Nephron (organoid): ENCODE data around the gene KLK7.

ENCODE experiments used
- H3K27ac Mint-ChIP-seq, 3 experiments: 2 replicates each; pipeline ENCODE4 v1.8.0; 2020; ENCODE audit warnings: mixed read lengths in 3 of 3, mild to moderate bottlenecking in 2 of 3, moderate library complexity in 1 of 3
- H3K27me3 Mint-ChIP-seq: 2 replicates; pipeline ENCODE4 v1.8.0; 2021; ENCODE audit warnings: low read depth, mild to moderate bottlenecking, moderate library complexity, mixed read lengths
- H3K36me3 Mint-ChIP-seq: 2 replicates; pipeline ENCODE4 v1.8.0; 2020; ENCODE audit warnings: low read depth, mixed read lengths
- H3K4me1 Mint-ChIP-seq: 2 replicates; pipeline ENCODE4 v1.8.0; 2020; ENCODE audit warnings: mixed read lengths
- H3K4me3 Mint-ChIP-seq, 3 experiments: 2 replicates each; pipeline ENCODE4 v1.8.0; 2020; ENCODE audit warnings: mild to moderate bottlenecking in 3 of 3, mixed read lengths in 3 of 3, moderate library complexity in 2 of 3
- H3K9me3 Mint-ChIP-seq: 2 replicates; pipeline ENCODE4 v1.8.0; 2020; ENCODE audit warnings: mixed read lengths
- TF ChIP-seq, protein P1 (sequence below), 3 experiments: fragments of 200-600 bp; sonication (generic); IDR thresholded peaks; one replicate each; pipeline ENCODE4 v1.5.0; 2021; ENCODE audit warnings: antibody characterized with exemption in 3 of 3; ENCODE audit not compliant: unreplicated experiment in 3 of 3

Gene KLK7

DNA sequence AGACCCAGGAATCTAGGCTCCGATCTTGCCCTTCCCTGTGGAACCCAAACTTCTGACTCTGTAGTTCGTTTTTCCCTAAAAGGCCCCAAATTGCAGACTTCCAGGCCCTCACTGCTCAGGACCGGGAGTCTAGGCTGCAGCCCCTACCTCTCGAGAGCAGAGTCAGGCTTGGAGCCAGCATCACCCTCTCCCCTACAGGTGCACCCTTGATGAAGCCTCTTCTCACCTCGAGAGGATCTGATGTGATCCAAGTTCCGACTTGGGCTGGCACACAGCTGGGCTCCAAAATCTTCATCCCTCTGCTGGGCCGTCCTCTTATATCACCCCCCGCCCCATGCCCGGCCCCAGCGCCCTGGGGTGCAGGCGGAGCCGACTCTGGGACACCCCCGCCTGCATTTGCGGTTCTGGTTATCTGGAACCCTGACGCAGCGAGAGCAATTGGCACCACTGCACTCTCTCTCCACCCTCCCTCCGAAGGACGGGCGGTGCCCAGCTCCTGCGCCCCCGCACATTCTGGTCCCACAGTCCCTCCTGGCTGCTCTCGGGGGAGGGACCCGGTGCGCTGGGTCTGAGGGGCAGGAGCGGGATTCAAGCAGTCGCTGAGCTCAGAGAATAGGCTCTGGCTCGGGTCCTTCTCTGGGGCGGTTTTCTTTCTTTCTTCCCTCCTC is at the start of gene KLK7:
Gene KLK7, minus strand, starts transcription at position 293 of the 668 bp plus-strand sequence. CDS start 1,518 bp downstream, outside the sequence.
- H3K36me3 Mint-ChIP-seq = no peaks in the 10 kb centered on the region
- H3K4me1 Mint-ChIP-seq = peaks cover 9% of the 10 kb centered on the region
- TF ChIP-seq, protein P1, sequence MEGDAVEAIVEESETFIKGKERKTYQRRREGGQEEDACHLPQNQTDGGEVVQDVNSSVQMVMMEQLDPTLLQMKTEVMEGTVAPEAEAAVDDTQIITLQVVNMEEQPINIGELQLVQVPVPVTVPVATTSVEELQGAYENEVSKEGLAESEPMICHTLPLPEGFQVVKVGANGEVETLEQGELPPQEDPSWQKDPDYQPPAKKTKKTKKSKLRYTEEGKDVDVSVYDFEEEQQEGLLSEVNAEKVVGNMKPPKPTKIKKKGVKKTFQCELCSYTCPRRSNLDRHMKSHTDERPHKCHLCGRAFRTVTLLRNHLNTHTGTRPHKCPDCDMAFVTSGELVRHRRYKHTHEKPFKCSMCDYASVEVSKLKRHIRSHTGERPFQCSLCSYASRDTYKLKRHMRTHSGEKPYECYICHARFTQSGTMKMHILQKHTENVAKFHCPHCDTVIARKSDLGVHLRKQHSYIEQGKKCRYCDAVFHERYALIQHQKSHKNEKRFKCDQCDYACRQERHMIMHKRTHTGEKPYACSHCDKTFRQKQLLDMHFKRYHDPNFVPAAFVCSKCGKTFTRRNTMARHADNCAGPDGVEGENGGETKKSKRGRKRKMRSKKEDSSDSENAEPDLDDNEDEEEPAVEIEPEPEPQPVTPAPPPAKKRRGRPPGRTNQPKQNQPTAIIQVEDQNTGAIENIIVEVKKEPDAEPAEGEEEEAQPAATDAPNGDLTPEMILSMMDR (IDR thresholded peaks at IDR 0.05; ENCODE audit: unreplicated experiment in 3 of 3) = no peak
- no peak within 1 kb of the TSS for H3K27ac Mint-ChIP-seq
- no peak within 1 kb of the TSS for H3K4me3 Mint-ChIP-seq
- H3K9me3 Mint-ChIP-seq = no peaks in the 10 kb centered on the region
- peaks cover 53% of the 10 kb centered on the region for H3K27me3 Mint-ChIP-seq

DNA sequence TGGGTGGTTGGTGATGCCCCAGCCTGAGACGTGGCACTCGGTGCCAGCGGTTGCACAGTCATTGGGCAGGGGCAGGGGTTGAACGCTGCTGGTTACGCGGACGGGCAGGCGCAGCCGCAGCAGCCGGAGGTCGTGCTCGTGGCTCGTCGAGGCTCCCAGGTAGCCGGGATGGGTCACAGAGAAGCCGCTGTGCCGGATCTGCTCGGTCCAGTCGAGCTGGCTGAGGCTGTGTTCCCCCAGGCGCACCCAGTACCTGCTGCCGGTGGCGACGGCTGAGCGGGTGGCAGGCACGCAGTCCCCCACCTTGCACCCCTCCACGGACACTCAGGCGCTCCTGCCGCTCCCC is 48.1 kb upstream of the KLK7 start:
- Mint-ChIP-seq H3K4me3 (no peak overlapping the region), H3K4me1 (peaks cover 2% of the 10 kb centered on the region), H3K9me3 (no peaks in the 10 kb centered on the region), H3K36me3 (no peaks in the 10 kb centered on the region), H3K27ac (no peak overlapping the region), H3K27me3 (peaks cover 40% of the 10 kb centered on the region)
- TF ChIP-seq, protein P1 (IDR thresholded peaks at IDR 0.05; ENCODE audit: unreplicated experiment in 3 of 3) = no peak

DNA sequence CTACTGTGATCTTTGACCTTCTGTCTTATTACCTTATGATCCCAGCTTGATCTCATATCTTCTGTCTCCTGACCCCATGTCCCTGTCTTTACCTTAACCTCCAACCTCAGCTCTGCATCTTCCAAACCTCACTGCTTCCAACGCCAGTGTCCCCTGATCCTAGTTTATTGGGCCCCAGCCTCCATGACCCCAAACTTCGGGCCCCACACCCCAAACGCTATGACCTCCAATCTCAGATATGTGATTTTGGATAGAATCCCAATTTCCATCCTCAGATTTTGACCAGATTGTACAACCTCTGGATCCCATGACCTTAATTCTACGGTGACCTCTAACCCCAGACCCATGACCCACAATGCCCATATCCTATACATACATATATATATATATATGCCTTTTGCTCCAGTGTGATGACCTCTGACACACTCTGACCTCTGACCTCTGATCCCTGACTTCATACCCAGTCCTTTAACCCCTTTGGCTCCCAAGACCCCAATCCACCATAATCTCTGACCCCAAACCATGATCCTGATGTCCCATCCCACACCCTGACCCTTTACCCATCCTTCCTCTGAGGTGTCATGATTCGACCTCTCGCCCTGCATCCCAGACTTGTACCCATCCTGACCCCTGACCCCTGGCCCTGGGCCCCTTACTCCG is 47.6 kb upstream of the KLK7 start:
- H3K9me3 Mint-ChIP-seq = no peaks in the 10 kb centered on the region
- H3K4me3 Mint-ChIP-seq = no peak overlapping the region
- no peaks in the 10 kb centered on the region for H3K36me3 Mint-ChIP-seq
- TF ChIP-seq, protein P1 (IDR thresholded peaks at IDR 0.05; ENCODE audit: unreplicated experiment in 3 of 3) = no peak
- H3K4me1 Mint-ChIP-seq = peaks cover 5% of the 10 kb centered on the region
- peaks cover 36% of the 10 kb centered on the region for H3K27me3 Mint-ChIP-seq
- no peak overlapping the region for H3K27ac Mint-ChIP-seq

DNA sequence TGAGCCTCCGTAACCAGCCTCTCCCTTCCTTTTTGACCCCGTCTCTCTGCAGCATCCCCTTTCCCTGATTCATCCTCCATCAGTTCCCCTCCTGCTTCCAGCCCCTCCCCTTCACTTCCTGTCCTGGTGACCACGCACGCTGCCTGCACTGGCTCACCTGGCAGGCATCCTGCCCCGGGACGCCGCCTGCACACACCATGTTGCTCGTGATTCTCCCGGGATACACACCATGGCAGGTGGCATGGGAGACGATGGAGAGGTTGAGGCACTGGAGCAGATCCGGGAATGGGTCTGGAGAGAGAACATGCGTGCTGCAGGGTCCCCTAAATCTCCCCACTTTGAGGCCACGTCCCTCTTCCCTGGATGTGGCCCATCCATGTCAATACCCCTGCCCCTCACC is 46.9 kb upstream of the KLK7 start:
- no peak overlapping the region for H3K4me3 Mint-ChIP-seq
- H3K4me1 Mint-ChIP-seq = peaks cover 5% of the 10 kb centered on the region
- TF ChIP-seq, protein P1 (IDR thresholded peaks at IDR 0.05; ENCODE audit: unreplicated experiment in 3 of 3) = no peak
- H3K9me3 Mint-ChIP-seq = no peaks in the 10 kb centered on the region
- no peak overlapping the region for H3K27ac Mint-ChIP-seq
- peaks cover 36% of the 10 kb centered on the region for H3K27me3 Mint-ChIP-seq
- H3K36me3 Mint-ChIP-seq = no peaks in the 10 kb centered on the region

DNA sequence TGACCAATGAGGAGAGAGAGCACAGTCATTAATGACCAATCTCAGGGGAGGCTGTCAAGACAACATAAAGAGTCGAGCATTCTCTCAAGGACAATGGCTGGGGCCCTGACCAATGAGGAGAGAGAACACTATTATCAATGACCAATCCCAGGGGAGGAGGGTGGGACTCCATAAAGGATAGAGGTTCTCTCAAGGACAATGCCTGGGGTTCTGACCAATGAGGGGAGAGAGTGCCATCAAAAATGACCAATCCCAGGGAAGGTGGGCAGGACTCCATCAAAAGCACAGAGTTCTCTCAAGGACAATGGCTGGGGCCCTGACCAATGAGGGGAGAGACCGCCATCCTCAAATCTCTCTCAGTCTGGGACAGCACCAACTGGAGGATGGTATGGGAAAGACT is 46.0 kb upstream of the KLK7 start:
- no peaks in the 10 kb centered on the region for H3K36me3 Mint-ChIP-seq
- no peak overlapping the region for H3K4me3 Mint-ChIP-seq
- TF ChIP-seq, protein P1 (IDR thresholded peaks at IDR 0.05; ENCODE audit: unreplicated experiment in 3 of 3) = no peak
- H3K27me3 Mint-ChIP-seq = peaks cover 36% of the 10 kb centered on the region
- no peak overlapping the region for H3K27ac Mint-ChIP-seq
- peaks cover 5% of the 10 kb centered on the region for H3K4me1 Mint-ChIP-seq
- no peaks in the 10 kb centered on the region for H3K9me3 Mint-ChIP-seq

DNA sequence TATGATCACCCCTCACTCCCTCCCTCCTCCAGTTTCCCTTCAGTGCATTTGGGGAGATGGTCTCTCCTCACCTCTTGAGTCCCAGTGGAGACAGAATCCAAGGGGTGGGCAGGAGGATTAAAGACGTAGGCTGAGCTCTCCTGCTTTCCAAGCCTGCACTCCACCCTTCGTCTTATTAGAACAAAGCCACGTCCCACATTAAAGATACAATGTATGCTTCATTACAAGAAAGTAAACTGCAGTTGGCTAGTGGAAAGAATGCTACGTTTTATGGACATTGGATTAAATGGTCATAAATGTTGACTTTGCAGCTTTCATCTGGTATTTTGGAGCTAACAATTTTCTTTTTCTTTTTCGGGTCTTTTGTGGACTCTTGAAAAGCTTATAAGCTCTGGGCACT is 44.2 kb upstream of the KLK7 start:
- Mint-ChIP-seq H3K9me3 (no peaks in the 10 kb centered on the region), H3K36me3 (no peaks in the 10 kb centered on the region), H3K4me1 (peaks cover 5% of the 10 kb centered on the region), H3K27me3 (peaks cover 32% of the 10 kb centered on the region), H3K4me3 (no peak overlapping the region), H3K27ac (no peak overlapping the region)
- TF ChIP-seq, protein P1 (IDR thresholded peaks at IDR 0.05; ENCODE audit: unreplicated experiment in 3 of 3) = no peak
